22Rv1 (cell line): Measurements from ENCODE around the gene RUSC1.

Experiments
- ZFX ChIP-seq: fragments of 450-650 bp; IDR thresholded peaks from 2 replicates; pipeline ENCODE4 v1.6.1; 2017; ENCODE audit warnings: antibody characterized with exemption, borderline replicate concordance
- TF ChIP-seq, protein P1 (sequence below): fragments of 450-650 bp; IDR thresholded peaks from 2 replicates; pipeline ENCODE4 v1.5.1; 2017; ENCODE audit warnings: mild to moderate bottlenecking

DNA sequence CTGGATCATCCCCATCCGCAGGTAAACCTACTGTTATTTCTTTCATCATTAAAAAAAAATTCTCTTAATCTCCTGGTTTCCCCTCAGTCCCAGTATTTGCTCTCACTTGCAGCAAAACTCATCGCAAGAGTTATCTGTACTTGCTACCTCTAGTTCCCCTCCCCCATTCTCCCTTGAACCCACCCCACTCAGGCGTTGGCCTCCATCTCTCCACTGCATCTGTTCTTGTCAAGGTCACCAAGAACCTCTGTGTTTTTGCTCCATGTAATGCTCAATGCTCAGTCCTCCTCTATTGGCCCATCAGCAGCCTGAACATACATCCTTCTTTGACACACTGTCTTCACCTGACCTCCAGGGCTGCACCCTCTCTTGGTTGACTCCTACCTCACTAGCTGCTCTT is 24.0 kb upstream of the RUSC1 start:
- TF ChIP-seq, protein P1, sequence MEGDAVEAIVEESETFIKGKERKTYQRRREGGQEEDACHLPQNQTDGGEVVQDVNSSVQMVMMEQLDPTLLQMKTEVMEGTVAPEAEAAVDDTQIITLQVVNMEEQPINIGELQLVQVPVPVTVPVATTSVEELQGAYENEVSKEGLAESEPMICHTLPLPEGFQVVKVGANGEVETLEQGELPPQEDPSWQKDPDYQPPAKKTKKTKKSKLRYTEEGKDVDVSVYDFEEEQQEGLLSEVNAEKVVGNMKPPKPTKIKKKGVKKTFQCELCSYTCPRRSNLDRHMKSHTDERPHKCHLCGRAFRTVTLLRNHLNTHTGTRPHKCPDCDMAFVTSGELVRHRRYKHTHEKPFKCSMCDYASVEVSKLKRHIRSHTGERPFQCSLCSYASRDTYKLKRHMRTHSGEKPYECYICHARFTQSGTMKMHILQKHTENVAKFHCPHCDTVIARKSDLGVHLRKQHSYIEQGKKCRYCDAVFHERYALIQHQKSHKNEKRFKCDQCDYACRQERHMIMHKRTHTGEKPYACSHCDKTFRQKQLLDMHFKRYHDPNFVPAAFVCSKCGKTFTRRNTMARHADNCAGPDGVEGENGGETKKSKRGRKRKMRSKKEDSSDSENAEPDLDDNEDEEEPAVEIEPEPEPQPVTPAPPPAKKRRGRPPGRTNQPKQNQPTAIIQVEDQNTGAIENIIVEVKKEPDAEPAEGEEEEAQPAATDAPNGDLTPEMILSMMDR = no peak
- TF ChIP-seq ZFX = no peak
